CD14-positive monocyte (primary cell): Measurements from ENCODE around the gene MAP3K7. TPM values are rescaled to one million over a fixed set of nuclear protein-coding genes. Genes with fewer than 3 reads are reported as not detected.
A peak's percentile ranks its signal among the peaks of the same experiment; 100 is the strongest.

Source experiments
- DNase-seq, 3 donors: peaks; one replicate each; pipeline ENCODE4 v3.0.0-alpha.2; 2011 to 2022
- H2AFZ ChIP-seq: 2 replicates; pipeline ENCODE4 v1.6.0; 2012; ENCODE audit warnings: mild to moderate bottlenecking, low read depth, low read length, inconsistent platforms; ENCODE audit not compliant: insufficient read depth, poor library complexity, severe bottlenecking
- H3K27ac ChIP-seq, 2 donors: 1 replicate in 1 of 2; 2 replicates in 1 of 2; pipeline ENCODE4 v1.5.1; 2012 to 2013; ENCODE audit warnings: low read length in 2 of 2, control low read depth in 1 of 2, inconsistent platforms in 1 of 2, low read depth in 1 of 2, mild to moderate bottlenecking in 1 of 2
- H3K27me3 ChIP-seq, 2 donors: one replicate each; pipeline versions ENCODE4 v1.6.0 to v1.6.1; 2011 to 2013; ENCODE audit warnings: low read length in 2 of 2; ENCODE audit not compliant: control insufficient read depth in 2 of 2, insufficient read depth in 2 of 2
- H3K36me3 ChIP-seq, 2 donors: replicated peaks in 1 of 2; 1 replicate in 1 of 2; 2 replicates in 1 of 2; pipeline versions ENCODE4 v1.5.1 to v1.6.1; 2012 to 2013; ENCODE audit warnings: low read length in 2 of 2, control low read depth in 1 of 2, inconsistent platforms in 1 of 2, mild to moderate bottlenecking in 1 of 2; ENCODE audit not compliant: insufficient read depth in 2 of 2, control insufficient read depth in 1 of 2
- H3K4me1 ChIP-seq, 2 donors: 1 replicate in 1 of 2; 2 replicates in 1 of 2; pipeline versions ENCODE4 v1.5.1 to v1.6.1; 2012 to 2013; ENCODE audit warnings: low read length in 2 of 2, control low read depth in 1 of 2, inconsistent platforms in 1 of 2, mild to moderate bottlenecking in 1 of 2, moderate library complexity in 1 of 2; ENCODE audit not compliant: insufficient read depth in 2 of 2, control insufficient read depth in 1 of 2
- H3K4me2 ChIP-seq: replicated peaks from 2 replicates; pipeline ENCODE3; 2012; ENCODE audit warnings: low read length, moderate library complexity, mild to moderate bottlenecking; ENCODE audit not compliant: poor library complexity, severe bottlenecking; ENCODE audit errors: extremely low read depth
- H3K4me3 ChIP-seq, 3 experiments: fragments of 200-600 bp in 1 of 3; sonication (generic) in 1 of 3; replicated peaks in 1 of 3; 1 replicate in 2 of 3; 2 replicates in 1 of 3; pipeline ENCODE4 v1.5.1; 2011 to 2013; ENCODE audit warnings: low read length in 3 of 3, mild to moderate bottlenecking in 3 of 3, control low read depth in 2 of 3, low read depth in 2 of 3, inconsistent platforms in 1 of 3, moderate library complexity in 1 of 3
- H3K79me2 ChIP-seq: 2 replicates; pipeline ENCODE4 v1.6.0; 2012; ENCODE audit warnings: mild to moderate bottlenecking, control low read depth, inconsistent platforms, low read length, moderate library complexity; ENCODE audit not compliant: insufficient read depth
- H3K9ac ChIP-seq: 2 replicates; pipeline ENCODE4 v1.6.0; 2017; ENCODE audit warnings: low read length, mild to moderate bottlenecking; ENCODE audit not compliant: insufficient read depth, poor library complexity, severe bottlenecking
- H3K9me3 ChIP-seq, 2 donors: replicated peaks in 1 of 2; 1 replicate in 1 of 2; 2 replicates in 1 of 2; pipeline versions ENCODE4 v1.5.1 to v1.6.1; 2012 to 2013; ENCODE audit warnings: low read length in 2 of 2, control low read depth in 1 of 2; ENCODE audit not compliant: control insufficient read depth in 1 of 2, insufficient read depth in 1 of 2
- H4K20me1 ChIP-seq: 2 replicates; pipeline ENCODE4 v1.6.0; 2012; ENCODE audit warnings: mild to moderate bottlenecking, low read length, control low read depth, moderate library complexity; ENCODE audit not compliant: insufficient read depth
- H3K27ac Mint-ChIP-seq, 7 donors: one replicate each; pipeline ENCODE4 v1.8.0; 2020; ENCODE audit warnings: mild to moderate bottlenecking in 7 of 7, mixed read lengths in 7 of 7, moderate library complexity in 6 of 7, inconsistent platforms in 2 of 7
- H3K27me3 Mint-ChIP-seq, 3 donors: one replicate each; pipeline ENCODE4 v1.8.0; 2021 to 2022; ENCODE audit warnings: low read depth in 3 of 3, mild to moderate bottlenecking in 3 of 3, mixed read lengths in 3 of 3, moderate library complexity in 3 of 3, inconsistent platforms in 1 of 3
- H3K36me3 Mint-ChIP-seq, 2 donors: one replicate each; pipeline ENCODE4 v1.8.0; 2020; ENCODE audit warnings: mixed read lengths in 2 of 2, inconsistent platforms in 1 of 2, mild to moderate bottlenecking in 1 of 2
- H3K4me1 Mint-ChIP-seq: one replicate; pipeline ENCODE4 v1.8.0; 2020; ENCODE audit warnings: mild to moderate bottlenecking, mixed read lengths
- H3K4me3 Mint-ChIP-seq, 2 donors: one replicate each; pipeline ENCODE4 v1.8.0; 2020; ENCODE audit warnings: mild to moderate bottlenecking in 2 of 2, mixed read lengths in 2 of 2, moderate library complexity in 1 of 2
- H3K9me3 Mint-ChIP-seq, 7 donors: one replicate each; pipeline ENCODE4 v1.8.0; 2020 to 2022; ENCODE audit warnings: mixed read lengths in 7 of 7, mild to moderate bottlenecking in 6 of 7, moderate library complexity in 6 of 7, inconsistent platforms in 2 of 7
- WGBS: methylation state at CpG from one replicate; pipeline ENCODE4 v1.1.5; 2013; ENCODE audit warnings: missing lambda C conversion rate; ENCODE audit not compliant: insufficient coverage; 5-methylcytosine and 5-hydroxymethylcytosine counted together
- intact Hi-C, 2 donors: fragments of 100-400 bp; cut with micrococcal nuclease; formaldehyde crosslinking; loops; one replicate each; pipeline versions ENCODE4 v1.15.0 to v1.15.1; 2023
- polyA plus RNA-seq, 3 donors: library from polyadenylated mRNA; depleted of rRNA in 1 of 3; unstranded in 2 of 3; stranded (reverse) in 1 of 3; fragments of 300-500 nt in 2 of 3; fragments of >200 nt in 1 of 3; fragmentation: Illumina TruSeq in 2 of 3; gene quantifications; 1 replicate in 2 of 3; 2 replicates in 1 of 3; pipeline ENCODE4 v1.2.3, GENCODE V29; 2012 to 2021
- TF ChIP-seq, protein P1 (sequence below): fragments of 200-600 bp; IDR thresholded peaks from one replicate; pipeline ENCODE4 v1.8.0; 2022; ENCODE audit warnings: antibody characterized with exemption, mild to moderate bottlenecking

MAP3K7 gene
- polyA plus RNA-seq, 3 donors, result 12.4 to 20.0 (median 15.3) TPM

DNA sequence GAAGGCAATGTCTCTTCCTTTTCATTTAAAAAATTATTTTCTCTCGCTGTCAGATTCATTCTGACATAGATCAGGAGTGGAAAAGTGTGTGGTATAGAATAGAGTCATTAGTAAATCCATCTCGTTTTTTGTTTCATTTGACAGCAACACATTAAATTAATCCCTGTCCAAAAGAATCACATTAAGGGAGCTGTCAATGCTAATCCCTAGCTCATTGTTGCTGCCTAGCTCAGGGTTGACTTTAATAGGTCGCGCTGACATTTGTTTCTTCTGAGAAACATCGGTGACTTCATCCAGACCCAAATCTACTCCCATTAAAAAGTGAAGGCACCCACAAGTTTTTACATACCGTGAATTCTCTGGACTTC, 25.4 kb upstream of the MAP3K7 start:
- DNase-seq, result no peak
- Histone ChIP-seq H3K27ac (no peak overlapping the region), H3K4me1 (peaks cover 13 to 14% of the 10 kb centered on the region in 2 donors), H4K20me1 (no peaks in the 10 kb centered on the region), H3K4me3 (no peak overlapping the region), H3K9me3 (peaks cover 0 to 5% of the 10 kb centered on the region in 2 donors), H3K9ac (no peak overlapping the region), H3K36me3 (no peaks in the 10 kb centered on the region), H2AFZ (no peak overlapping the region), H3K27me3 (peaks cover 47 to 60% of the 10 kb centered on the region in 2 donors), H3K4me2 (no peak overlapping the region), H3K79me2 (no peaks in the 10 kb centered on the region)
- 100% methylated on average over 2 of the region's 6 CpGs for WGBS
- H3K9me3 Mint-ChIP-seq, result peaks cover 0 to 11% (median 2%) of the 10 kb centered on the region in 7 donors
- peaks cover 0 to 6% of the 10 kb centered on the region in 2 donors for H3K36me3 Mint-ChIP-seq
- H3K4me1 Mint-ChIP-seq, result peaks cover 14% of the 10 kb centered on the region
- peaks cover 42 to 62% (median 58%) of the 10 kb centered on the region in 3 donors for H3K27me3 Mint-ChIP-seq
- H3K27ac Mint-ChIP-seq, result no peak overlapping the region
- peak overlapping the region in 1 of 2 donors; percentile 95 for H3K4me3 Mint-ChIP-seq
- intact Hi-C loops, result no loop called here
- TF ChIP-seq, protein P1, sequence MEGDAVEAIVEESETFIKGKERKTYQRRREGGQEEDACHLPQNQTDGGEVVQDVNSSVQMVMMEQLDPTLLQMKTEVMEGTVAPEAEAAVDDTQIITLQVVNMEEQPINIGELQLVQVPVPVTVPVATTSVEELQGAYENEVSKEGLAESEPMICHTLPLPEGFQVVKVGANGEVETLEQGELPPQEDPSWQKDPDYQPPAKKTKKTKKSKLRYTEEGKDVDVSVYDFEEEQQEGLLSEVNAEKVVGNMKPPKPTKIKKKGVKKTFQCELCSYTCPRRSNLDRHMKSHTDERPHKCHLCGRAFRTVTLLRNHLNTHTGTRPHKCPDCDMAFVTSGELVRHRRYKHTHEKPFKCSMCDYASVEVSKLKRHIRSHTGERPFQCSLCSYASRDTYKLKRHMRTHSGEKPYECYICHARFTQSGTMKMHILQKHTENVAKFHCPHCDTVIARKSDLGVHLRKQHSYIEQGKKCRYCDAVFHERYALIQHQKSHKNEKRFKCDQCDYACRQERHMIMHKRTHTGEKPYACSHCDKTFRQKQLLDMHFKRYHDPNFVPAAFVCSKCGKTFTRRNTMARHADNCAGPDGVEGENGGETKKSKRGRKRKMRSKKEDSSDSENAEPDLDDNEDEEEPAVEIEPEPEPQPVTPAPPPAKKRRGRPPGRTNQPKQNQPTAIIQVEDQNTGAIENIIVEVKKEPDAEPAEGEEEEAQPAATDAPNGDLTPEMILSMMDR, result no peak

DNA sequence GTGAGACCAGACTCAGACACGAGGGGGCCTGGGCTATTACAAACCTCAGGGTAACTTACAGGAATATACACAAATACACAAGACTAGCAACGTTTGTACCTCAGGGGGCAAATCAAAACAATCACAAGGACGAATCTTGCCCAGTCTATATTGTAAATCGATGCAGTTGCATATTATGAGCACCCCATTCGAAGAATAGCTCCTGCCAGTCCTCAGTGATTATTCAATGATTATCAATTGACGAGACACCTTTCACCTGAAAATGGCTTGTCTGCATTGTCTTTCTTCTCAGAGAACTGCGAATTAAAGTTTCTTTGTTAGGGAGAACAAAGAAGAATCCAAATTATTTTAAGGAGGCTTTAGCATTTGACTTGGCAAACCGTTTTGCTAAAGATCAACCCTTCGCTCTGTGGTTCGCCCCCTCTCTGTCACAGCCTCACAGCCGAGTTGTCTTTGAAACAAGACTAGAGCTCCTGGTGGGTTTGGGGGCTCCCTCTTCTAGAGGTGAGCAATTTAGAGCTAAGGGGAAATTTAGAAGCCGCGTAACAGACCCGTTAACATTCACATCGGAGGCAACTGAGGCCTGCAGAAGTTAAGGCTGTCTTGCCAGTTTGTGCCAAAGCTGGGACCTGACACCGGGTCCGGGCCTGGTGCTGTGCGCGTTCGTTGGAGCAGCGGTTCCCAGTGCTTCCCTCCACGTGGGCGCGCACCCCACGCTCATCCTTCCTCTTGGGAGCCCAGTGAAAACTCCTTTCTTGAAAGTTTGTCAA, 24.9 kb upstream of the MAP3K7 start:
- H3K36me3 Mint-ChIP-seq, result peaks cover 0 to 6% of the 10 kb centered on the region in 2 donors
- H3K4me2 ChIP-seq, result peak overlapping the region; percentile 68
- peaks cover 45 to 62% (median 58%) of the 10 kb centered on the region in 3 donors for H3K27me3 Mint-ChIP-seq
- WGBS, result 69% methylated on average over 18 of the region's 25 CpGs
- intact Hi-C loops, result no loop called here
- peaks cover 13 to 14% of the 10 kb centered on the region in 2 donors for H3K4me1 ChIP-seq
- H3K27ac Mint-ChIP-seq, result no peak overlapping the region
- peaks cover 47 to 55% of the 10 kb centered on the region in 2 donors for H3K27me3 ChIP-seq
- no peak overlapping the region for H3K9ac ChIP-seq
- H3K9me3 ChIP-seq, result peaks cover 0 to 5% of the 10 kb centered on the region in 2 donors
- H3K79me2 ChIP-seq, result no peaks in the 10 kb centered on the region
- peak overlapping the region in 1 of 3 experiments; percentile 68 for H3K4me3 ChIP-seq
- H2AFZ ChIP-seq, result peak overlapping the region; percentile 57
- peaks cover 0 to 11% (median 2%) of the 10 kb centered on the region in 7 donors for H3K9me3 Mint-ChIP-seq
- H3K36me3 ChIP-seq, result no peaks in the 10 kb centered on the region
- H3K4me1 Mint-ChIP-seq, result peaks cover 14% of the 10 kb centered on the region
- no peak for DNase-seq
- TF ChIP-seq, protein P1, result no peak
- no peak overlapping the region for H3K27ac ChIP-seq
- peak overlapping the region; percentile 72 to 95 for H3K4me3 Mint-ChIP-seq
- H4K20me1 ChIP-seq, result no peaks in the 10 kb centered on the region
